GM21526 (cell line): ENCODE measurements around the gene COL9A1.
"Not testable (repeated sequence)": the region's sequence is repeated elsewhere in the genome, so short reads cannot be mapped to it uniquely, and the experiment has no call there.

Source experiments
- ATAC-seq: cut with Tn5 transposase; IDR thresholded peaks from one replicate; pipeline ENCODE4 v1.9.1; 2021; ENCODE audit warnings: moderate library complexity; ENCODE audit not compliant: unreplicated experiment, low FRiP score

COL9A1 gene

DNA sequence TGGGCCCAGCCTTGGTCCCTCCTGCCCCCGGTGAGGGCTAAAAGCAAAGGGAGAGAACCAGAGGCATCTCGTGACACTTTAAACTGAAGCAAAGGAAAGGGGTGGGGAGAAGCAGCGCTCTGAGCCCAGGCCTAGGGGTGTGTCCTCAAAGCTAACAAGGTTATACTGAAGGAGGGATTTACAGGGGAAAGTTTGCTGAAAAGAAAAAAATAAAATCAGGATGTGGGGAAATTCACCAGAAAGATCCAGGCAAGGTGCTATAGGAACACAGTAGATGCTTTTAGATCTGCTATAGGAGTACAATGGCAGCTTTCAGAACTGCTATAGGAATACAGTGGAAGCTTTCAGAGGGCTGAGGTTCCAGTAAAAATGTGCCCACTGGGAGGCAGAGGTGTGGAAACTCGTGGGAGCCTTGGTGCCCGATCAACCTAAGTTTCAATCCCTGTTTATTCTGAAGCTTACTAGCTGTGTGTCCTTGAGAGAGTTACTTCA is at the start of gene COL9A1:
Gene COL9A1 (minus strand): TSS at position 51 of the 492 bp plus-strand sequence. CDS start 160 bp downstream, outside the sequence.
- no peak for ATAC-seq

DNA sequence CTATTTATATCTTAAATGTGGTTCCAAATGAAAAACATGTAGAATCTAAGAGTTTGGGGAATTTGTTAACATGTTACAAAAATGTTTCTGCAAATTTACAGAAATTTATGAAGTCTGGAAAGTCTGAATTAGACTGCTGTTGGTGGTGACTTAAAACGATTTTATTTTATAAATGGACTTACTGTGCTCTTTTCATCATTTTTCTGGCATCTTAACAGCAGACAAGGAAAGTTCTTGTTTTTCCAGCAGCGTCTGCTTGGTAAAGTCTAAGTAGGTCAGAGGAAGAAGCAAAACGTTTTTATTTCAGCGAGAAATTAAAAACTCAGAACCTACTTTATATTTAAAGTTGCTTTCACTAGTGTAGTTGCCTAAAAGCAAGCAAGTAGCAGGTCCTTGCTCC is 48.6 kb upstream of the COL9A1 start:
- ATAC-seq = no peak

DNA sequence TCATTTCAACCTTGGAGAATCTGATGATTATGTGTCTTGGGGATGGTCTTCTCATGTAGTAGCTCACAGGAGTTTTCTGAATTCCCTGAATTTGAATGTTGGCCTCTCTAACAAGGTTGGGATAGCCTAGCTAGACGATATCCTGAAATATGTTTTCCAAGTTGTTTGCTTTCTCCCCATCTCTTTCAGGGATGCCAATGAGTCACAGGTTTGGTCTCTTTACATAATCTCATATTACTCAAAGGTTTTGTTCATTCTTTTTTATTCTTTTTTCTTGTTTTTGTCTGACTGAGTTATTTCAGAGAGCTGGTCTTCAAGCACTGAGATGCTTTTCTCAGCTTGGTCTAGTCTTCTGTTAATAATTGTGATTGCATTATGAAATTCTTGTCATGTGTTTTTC is 42.7 kb upstream of the COL9A1 start:
- ATAC-seq = no peak

DNA sequence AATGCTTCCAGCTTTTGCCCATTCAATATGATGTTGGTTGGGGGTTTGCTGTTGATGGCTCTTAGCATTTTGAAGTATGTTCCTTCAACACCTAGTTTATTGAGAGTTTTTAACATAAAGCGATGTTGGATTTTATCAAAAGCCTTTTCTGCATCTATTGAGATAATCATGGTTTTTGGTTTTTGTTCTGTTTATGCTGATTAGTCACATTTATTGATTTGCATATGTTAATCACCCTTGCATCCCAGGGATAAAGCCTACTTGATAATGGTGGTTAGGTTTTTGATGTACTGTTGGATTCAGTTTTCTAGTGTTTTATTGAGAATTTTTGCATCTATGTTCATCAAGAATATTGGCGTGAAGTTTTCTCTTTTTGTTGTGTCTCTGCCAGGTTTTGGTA is 40.4 kb upstream of the COL9A1 start:
- ATAC-seq = no peak

DNA sequence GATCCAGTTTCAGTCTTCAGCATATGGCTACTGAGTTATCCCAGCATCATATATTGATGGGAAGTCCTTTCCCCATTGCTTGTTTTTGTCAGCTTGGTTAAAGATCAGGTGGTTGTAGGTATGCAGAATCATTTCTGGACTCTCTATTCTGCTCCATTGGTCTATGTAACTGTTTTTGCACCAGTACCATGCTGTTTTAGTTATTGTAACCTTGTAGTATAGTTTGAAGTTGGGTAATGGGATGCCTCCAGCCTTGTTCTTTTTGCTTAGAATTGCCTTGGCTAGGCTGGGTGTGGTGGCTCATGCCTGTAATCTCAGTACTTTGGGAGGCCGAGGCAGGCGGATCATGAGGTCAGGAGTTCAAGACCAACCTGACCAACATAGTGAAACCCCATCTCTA is 36.9 kb upstream of the COL9A1 start:
- not testable (repeated sequence) for ATAC-seq

DNA sequence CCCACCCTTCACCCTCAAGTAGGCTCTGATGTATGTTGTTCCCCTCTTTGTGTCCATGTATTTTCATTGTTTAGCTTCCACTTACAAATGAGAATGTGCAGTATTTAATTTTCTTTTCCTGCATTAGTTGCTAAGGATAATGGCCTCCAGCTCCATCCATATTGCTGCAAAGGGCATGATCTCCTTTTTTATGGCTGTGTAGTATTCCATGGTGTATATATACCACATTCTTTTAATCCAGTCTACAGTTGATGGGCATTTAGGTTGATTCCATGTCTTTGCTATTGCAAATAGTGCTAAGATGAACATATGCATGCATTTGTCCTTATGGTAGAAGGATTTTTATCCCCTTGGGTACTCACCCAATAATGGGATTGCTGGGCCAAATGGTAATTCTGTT is 35.9 kb upstream of the COL9A1 start:
- ATAC-seq = no peak

DNA sequence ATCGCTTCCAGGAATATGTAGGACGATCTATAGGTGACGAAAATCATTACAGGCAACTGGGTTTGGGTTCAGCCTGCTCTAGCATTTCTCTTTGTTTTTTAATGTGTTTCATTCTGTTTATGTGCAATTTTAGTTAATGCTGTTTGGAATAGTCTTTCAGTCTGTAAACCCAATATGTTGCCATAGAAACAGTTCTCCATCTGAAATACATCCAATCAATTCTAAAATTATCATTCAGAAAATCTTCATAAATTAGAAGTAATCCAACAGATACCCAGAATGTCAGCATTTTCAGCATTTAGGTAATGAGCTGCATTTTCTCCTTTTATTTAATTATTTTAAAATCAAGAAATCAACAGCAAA is 34.8 kb upstream of the COL9A1 start:
- ATAC-seq = no peak

DNA sequence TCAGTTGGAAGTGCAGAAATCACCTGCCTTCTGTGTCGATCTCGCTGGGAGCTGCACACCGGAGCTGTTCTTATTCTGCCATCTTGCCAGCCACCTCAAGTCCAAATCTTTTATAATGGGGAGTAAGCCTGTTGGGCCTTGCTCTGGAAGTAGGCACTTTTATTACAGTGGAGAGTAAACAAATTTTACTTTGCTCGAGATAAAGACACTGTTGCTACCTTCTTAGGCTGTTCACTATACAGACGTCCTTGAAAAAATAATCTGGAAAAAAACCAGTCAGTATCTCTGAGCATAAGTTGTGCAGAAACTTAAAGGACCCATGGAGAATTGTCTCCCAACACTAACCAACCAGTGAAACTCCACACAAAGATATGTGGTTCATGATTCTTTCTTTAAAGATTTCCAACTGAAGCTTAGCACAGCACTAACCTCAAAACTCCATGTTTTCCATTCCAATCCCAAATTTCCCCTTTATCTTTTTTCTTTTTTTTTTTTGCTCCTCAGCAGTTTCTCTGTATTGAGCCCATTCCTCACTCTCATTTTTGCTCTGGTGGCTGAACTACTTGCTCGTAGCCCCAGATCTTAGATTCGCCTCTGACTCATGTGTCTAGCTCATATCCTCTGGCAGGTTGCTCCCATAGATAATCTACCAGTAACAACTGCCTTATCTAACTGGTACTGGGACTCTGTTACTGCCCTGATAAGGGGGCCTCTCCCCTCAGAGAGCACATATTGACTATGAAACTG is 34.3 kb upstream of the COL9A1 start:
- no peak for ATAC-seq

DNA sequence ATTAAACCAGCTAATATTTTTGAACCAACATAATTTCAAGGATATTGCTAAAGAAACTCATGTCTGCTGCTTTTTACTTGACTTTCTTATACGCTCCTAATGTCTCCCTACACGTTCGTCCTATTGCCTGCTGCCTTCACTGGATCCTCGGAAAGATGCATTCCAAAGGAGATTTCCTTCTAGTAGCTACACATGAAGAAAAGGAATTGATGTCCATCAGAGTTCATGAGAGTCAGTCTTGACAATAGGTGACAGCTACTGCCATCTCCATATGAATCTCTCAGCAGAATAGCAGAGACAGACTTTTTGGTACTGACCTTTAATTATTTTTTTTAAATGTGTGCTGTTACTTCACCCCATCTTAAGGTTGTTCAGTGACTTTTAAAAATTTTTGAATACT is 24.2 kb upstream of the COL9A1 start:
- ATAC-seq = no peak

DNA sequence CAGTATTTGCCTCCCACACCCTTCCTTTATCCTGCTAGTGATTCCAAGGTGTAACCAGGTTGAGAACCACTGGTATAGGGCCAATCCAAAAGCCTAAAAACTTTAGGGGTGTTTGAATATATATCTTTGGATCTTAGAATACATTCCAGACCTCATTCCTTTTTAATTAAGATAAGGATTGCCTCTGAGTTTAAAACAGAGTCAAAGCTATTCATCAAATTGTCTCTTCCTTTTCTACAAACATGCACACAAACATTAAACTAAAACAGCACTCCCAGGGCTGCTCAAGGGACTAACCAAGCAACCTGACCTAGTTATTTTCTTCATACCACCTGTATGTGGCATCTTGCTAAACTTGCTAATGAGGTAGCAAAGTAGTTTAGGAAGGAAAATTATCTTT is 22.1 kb upstream of the COL9A1 start:
- ATAC-seq = no peak

DNA sequence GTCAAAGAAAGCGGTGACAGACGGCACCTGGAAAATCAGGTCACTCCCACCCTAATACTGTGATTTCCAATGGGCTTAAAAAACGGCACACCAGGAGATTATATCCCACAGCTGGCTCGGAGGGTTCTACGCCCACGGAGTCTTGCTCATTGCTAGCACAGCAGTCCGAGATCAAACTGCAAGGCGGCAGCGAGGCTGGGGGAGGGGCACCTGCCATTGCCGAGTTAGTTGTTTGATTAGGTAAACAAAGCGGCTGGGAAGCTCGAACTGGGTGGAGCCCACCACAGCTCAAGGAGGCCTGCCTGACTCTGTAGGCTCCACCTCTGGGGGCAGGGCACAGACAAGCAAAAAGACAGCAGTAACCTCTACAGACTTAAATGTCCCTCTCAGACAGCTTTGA is 14.9 kb upstream of the COL9A1 start:
- ATAC-seq = not testable (repeated sequence)

DNA sequence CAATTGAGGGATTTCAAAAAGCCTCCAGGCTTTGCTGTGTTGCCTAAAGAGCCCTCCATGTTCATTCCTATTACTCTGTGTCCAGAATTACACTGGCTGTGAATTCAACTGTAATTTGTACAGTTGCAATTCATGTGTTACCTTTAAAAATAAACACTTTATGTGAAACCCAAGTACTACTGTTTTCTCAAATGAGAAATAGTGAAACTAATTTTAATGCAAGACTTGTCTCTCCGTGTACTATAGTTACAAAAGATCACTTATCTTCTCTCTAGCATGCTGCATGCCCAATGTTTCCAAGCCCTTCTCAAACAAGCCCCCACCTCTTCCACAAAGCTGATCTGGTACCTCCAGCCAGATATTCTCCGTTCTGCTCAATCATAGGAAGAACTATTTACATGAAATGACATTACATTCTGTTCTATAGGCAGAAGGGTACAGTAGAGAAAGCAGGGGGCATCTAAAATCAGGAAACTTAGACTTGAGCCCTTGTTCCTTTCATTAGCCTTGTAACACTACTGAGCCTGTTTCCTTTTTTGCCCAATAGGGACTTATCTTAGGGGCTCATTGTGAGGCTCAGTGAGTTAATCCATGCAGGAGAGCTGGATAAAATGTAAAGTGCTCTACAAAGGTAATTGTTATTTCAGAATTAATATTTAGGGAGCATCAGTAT is 12.3 kb upstream of the COL9A1 start:
- peak; percentile 76 for ATAC-seq

DNA sequence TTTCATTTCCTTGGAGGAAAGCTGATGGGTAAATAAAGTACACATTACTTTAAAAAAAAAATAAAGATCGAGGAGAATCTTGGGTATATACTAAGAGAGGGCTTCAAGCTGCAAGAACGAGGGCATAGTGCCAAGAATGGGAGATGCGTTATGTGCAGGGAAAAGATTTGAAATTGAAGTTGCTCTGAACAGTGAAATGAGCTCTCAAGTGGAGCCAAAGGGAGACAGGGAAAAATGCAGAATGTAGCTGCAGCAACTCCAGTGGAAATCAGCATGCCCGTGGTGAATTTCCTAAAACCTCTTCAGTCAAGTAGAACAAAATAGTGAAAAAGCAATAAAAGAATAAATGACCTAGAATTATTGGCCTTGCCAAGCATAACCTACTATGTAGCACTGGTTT is 11.4 kb upstream of the COL9A1 start:
- ATAC-seq = no peak

DNA sequence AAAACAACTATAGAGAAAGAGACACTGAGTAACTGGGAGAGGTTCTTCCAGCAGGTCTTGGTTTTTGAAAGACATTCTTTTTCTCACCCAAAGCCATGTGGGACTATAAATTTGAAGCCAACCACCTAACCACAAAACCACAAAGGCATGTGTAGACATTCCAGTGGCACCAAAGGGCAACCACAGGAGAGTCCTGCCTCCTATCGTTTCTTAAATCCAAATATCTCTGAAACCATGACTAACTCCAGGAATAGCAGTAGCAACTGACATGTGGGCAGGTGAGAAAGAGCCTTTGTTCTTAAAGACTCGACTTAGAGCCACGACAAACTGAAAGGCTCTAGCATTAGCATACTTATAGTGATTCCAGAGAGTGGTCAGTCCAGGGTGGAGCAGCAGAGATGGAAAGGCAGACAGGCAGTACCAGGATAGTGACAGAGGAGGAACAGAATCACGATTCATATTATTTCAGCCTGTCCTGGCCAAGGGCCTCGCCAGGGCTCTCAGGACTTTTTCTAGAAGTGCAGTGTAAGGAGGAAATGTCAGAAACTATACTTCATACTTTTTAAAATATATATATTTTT is 9.4 kb upstream of the COL9A1 start:
- ATAC-seq = no peak

DNA sequence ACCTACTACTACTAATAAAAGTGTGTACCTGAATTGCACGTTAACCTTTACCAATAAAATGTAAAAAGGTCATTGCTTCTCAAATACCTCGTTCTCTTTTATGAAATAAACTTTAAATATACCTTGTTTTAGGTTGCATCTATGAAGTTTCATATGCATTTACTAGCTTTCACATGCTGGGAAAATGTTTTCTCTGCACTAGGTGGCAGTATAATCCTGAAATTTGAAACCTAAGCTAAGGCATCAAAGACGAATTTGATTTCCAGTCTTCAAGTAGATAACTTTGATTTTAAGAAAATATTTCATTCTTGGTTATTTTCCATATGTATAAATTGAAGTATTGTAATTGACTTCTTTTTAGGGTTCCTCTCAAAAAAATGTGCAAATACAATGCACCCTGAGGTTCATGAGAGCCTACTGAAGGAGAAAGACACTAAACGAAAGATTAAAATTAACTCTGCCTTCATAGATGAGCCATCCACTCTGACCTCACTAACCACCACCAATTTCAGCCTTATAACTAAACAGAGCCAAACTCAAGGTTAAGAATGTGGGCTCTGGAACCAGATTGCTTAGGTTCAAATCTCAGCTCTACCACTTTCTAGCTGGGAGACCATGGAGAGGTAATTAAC is 7.3 kb upstream of the COL9A1 start:
- no peak for ATAC-seq

DNA sequence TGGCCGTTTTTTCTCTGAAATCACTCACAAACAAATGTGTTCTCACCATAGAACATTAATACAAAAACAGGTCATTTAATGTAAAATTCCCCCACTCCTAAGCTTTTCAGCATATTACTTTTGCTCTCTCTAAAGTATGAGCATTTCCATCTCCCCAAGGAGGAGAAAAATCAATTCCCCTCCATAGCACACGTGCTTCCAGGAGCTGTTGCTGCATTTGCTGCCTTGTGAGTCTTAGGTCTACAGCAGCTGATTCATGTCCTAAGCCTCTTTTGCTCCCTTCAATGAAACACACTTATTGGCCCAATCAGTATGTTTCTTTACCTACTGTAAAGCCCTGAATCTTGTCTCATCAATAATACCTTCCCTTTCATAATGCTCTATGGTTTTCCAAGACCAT is 6.4 kb upstream of the COL9A1 start:
- no peak for ATAC-seq

DNA sequence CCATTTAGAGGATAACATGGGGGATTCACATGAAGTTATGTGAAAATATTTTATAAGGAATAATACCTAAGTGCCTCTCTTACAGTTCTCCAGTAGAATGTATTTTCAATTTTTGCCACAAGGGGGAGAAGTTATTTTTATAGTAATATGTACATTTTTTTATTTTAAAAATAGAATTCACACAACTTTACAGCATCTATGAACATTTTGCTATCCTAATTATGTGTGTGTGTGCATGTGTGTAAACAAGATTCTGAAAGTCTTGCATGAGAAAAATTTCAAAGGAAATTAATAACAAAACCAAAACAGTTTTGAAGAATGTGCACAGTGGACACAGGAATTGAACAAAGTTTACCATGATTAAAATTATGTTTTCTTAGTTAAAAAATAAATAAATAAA is 5.3 kb upstream of the COL9A1 start:
- ATAC-seq = not testable (repeated sequence)

DNA sequence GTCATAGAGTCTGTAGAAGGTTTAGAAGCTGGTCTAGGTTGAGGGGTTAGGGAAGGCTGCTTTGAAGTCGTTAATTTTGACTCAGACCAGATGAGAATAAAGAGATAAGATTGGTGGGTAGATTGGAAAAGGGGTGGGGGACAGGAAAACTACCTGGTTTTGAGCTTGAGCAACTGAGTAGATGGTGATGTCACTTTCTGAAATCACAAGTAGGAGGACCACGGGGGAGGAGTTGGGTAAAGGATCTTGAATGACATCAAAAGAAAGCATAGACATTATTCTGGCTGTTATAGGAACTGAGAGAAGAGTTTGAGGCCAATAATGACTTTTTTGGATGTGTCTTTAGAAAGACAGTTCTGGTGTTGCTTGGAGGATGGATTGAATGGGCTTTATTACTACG is 4.1 kb upstream of the COL9A1 start:
- no peak for ATAC-seq

DNA sequence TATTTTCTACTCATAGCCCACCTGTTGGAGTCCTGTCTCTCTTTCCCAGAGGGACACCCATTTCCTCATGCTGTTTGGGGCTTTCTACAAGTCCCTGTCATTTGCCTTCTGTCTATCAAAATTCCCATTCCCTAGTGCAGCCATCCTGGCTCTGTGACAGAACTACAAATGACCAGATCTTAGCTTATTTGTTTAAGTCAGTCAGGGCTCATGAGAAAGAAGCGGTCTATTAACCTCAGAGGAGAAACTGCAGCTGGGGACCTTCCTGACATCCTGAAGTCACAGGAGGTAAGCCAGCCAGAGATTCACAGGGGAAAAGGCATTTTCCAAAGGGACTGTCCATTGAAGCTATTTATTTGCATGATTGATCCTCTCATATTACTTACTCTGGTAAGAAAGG is 1.7 kb upstream of the COL9A1 start:
- no peak for ATAC-seq

DNA sequence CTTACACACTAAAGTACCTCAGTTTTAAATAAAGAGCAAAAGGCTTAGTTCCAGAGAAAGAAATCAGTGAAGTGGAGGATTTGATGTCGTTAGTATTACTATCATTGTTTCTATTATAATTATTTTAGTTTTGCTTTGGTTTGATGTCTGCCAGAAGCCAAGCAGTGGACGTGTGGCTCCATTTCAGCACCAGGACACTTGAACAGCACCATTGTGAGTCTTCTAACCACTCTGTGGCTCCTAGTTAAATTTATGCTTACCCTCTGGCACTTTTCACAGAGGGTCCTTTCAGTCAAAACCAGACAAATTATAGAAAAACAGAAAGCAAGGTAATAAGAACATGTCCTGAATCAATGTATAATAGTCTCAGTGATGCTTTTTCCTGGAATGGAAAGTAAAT is 3.4 kb downstream of the COL9A1 start:
- no peak for ATAC-seq

DNA sequence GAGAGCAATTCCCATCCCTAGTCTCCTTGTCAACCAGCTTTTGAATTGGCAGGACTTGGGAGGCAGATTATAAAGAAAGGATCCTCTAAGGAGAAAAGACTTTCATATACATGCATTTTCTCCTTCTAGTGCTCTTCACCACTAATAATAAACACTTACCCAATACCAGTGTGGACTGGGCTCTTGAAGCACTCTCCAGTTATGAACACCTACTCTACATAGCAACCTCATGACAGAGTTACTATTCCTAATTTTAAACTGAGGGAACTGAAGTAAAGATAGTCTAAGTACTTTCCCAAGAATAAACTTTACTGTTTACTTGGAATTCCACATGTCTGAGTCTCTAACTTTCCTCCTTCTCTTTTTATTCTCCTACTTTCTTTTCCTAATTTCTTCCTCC is 4.8 kb downstream of the COL9A1 start:
- ATAC-seq = no peak
